IMR-90 (cell line): ENCODE results near the gene ZNF692. TPM values are rescaled to one million over a fixed set of nuclear protein-coding genes. Genes with fewer than 3 reads are reported as not detected.
A peak's percentile ranks its signal among the peaks of the same experiment; 100 is the strongest.

ENCODE experiments used
- ATAC-seq: fragments of 200-7000 bp; cut with Tn5 transposase; 2 replicates; pipeline ENCODE4 v1.9.1; 2020; ENCODE audit warnings: low read depth, mild to moderate bottlenecking, moderate library complexity
- BruUV-seq: library from RNA; stranded (reverse); fragments of 400-500 nt; replicated peaks from 2 replicates; lab custom pipeline; 2021; lab: Mats Ljungman, UMichigan
- CTCF ChIA-PET: fragments of 300-600 bp; formaldehyde crosslinking; extraction: SDS; loops from one replicate; lab custom pipeline; 2021; ENCODE audit warnings: antibody characterized with exemption; lab: Yijun Ruan, JAX
- POLR2A ChIA-PET: fragments of 300-600 bp; sonication (Branson Sonifier 250); formaldehyde crosslinking; loops from one replicate; lab custom pipeline; 2022; ENCODE audit warnings: antibody characterized with exemption; ENCODE audit not compliant: unreplicated experiment; lab: Charles Lee
- DNase-seq: peaks from one replicate; pipeline ENCODE4 v3.0.0; 2013
- H2AFZ ChIP-seq: replicated peaks from 2 replicates; pipeline ENCODE3; 2013; ENCODE audit warnings: low read length, mild to moderate bottlenecking; ENCODE audit not compliant: poor library complexity
- H2AK5ac ChIP-seq: 2 replicates; pipeline ENCODE4 v1.6.1; 2013; ENCODE audit warnings: low read depth, low read length, inconsistent platforms
- H2AK9ac ChIP-seq: replicated peaks from 2 replicates; pipeline ENCODE3; 2013; ENCODE audit warnings: mild to moderate bottlenecking, low read depth, low read length, moderate library complexity; ENCODE audit not compliant: poor library complexity
- H2BK120ac ChIP-seq: 2 replicates; pipeline ENCODE4 v1.6.1; 2013; ENCODE audit warnings: low read depth, low read length, inconsistent platforms
- H2BK15ac ChIP-seq: 3 replicates; pipeline ENCODE4 v1.6.1; 2013; ENCODE audit warnings: low read depth, low read length, inconsistent platforms
- H2BK20ac ChIP-seq: 2 replicates; pipeline ENCODE4 v1.6.1; 2013; ENCODE audit warnings: low read depth, mild to moderate bottlenecking, inconsistent platforms, low read length, moderate library complexity
- H2BK5ac ChIP-seq: 2 replicates; pipeline ENCODE4 v1.6.1; 2013; ENCODE audit warnings: mild to moderate bottlenecking, low read depth, low read length, inconsistent platforms; ENCODE audit not compliant: poor library complexity, severe bottlenecking
- H3K14ac ChIP-seq: replicated peaks from 2 replicates; pipeline ENCODE4 v1.6.1; 2013; ENCODE audit warnings: low read depth, low read length, inconsistent platforms
- H3K18ac ChIP-seq: 2 replicates; pipeline ENCODE4 v1.6.1; 2013; ENCODE audit warnings: low read depth, low read length, control low read depth
- H3K23ac ChIP-seq: 2 replicates; pipeline ENCODE4 v1.6.1; 2013; ENCODE audit warnings: low read depth, low read length, inconsistent platforms
- H3K27ac ChIP-seq: 2 replicates; pipeline ENCODE4 v1.5.1; 2013; ENCODE audit warnings: mild to moderate bottlenecking, control low read depth, low read length; ENCODE audit not compliant: insufficient read depth
- H3K27me3 ChIP-seq: 2 replicates; pipeline ENCODE4 v1.6.1; 2013; ENCODE audit warnings: low read length; ENCODE audit not compliant: control insufficient read depth, insufficient read depth
- H3K36me3 ChIP-seq: 2 replicates; pipeline ENCODE4 v1.6.1; 2013; ENCODE audit warnings: low read length, mixed read lengths; ENCODE audit not compliant: control insufficient read depth, insufficient read depth
- H3K4ac ChIP-seq: 2 replicates; pipeline ENCODE4 v1.6.1; 2013; ENCODE audit warnings: low read depth, low read length, inconsistent platforms
- H3K4me1 ChIP-seq: 2 replicates; pipeline ENCODE4 v1.6.1; 2013; ENCODE audit warnings: low read length, mixed read lengths; ENCODE audit not compliant: control insufficient read depth, insufficient read depth
- H3K4me2 ChIP-seq: 2 replicates; pipeline ENCODE4 v1.6.1; 2013; ENCODE audit warnings: low read depth, mild to moderate bottlenecking, control low read depth, low read length, moderate library complexity
- H3K4me3 ChIP-seq: 2 replicates; pipeline ENCODE4 v1.5.1; 2013; ENCODE audit warnings: low read depth, mild to moderate bottlenecking, control low read depth, low read length, moderate library complexity; ENCODE audit not compliant: insufficient read depth
- H3K56ac ChIP-seq: 2 replicates; pipeline ENCODE4 v1.6.1; 2013; ENCODE audit warnings: low read length, inconsistent platforms; ENCODE audit not compliant: insufficient read depth; ENCODE audit errors: extremely low read depth
- H3K79me1 ChIP-seq, 2 experiments: 2 replicates each; pipeline ENCODE4 v1.6.1; 2013; ENCODE audit warnings: low read length in 2 of 2, inconsistent platforms in 1 of 2, low read depth in 1 of 2
- H3K9ac ChIP-seq: 2 replicates; pipeline ENCODE4 v1.6.1; 2013; ENCODE audit warnings: low read depth, low read length, control low read depth
- H3K9me1 ChIP-seq: 2 replicates; pipeline ENCODE4 v1.6.1; 2013; ENCODE audit warnings: low read length, inconsistent platforms; ENCODE audit not compliant: insufficient read depth
- H3K9me3 ChIP-seq: 2 replicates; pipeline ENCODE4 v1.6.1; 2013; ENCODE audit warnings: low read length; ENCODE audit not compliant: control insufficient read depth, insufficient read depth
- H4K20me1 ChIP-seq: 2 replicates; pipeline ENCODE4 v1.6.1; 2013; ENCODE audit warnings: low read length, inconsistent platforms; ENCODE audit not compliant: insufficient read depth
- H4K5ac ChIP-seq: 2 replicates; pipeline ENCODE4 v1.6.1; 2013; ENCODE audit warnings: mild to moderate bottlenecking, low read depth, low read length, control low read depth
- H4K8ac ChIP-seq, 2 experiments: 2 replicates each; pipeline ENCODE4 v1.6.1; 2013; ENCODE audit warnings: low read depth in 2 of 2, low read length in 2 of 2, control low read depth in 1 of 2, inconsistent platforms in 1 of 2
- H4K91ac ChIP-seq: 2 replicates; pipeline ENCODE4 v1.6.1; 2013; ENCODE audit warnings: low read depth, low read length, inconsistent platforms; ENCODE audit not compliant: insufficient read depth
- BHLHE40 ChIP-seq: fragments of 150-350 bp; IDR thresholded peaks from 2 replicates; pipeline ENCODE4 v1.6.1; 2016; ENCODE audit warnings: mild to moderate bottlenecking, low read depth, low read length
- CEBPB ChIP-seq: IDR thresholded peaks from 2 replicates; pipeline ENCODE4 v1.6.1; 2012; ENCODE audit warnings: low read depth, low read length, improper control_type of control experiment
- CHD1 ChIP-seq: IDR thresholded peaks from 2 replicates; pipeline ENCODE4 v1.6.1; 2012; ENCODE audit warnings: low read depth, low read length, improper control_type of control experiment
- CTCF ChIP-seq: conservative IDR thresholded peaks from 2 replicates; pipeline ENCODE4 v1.5.1; 2012; ENCODE audit warnings: mild to moderate bottlenecking, low read depth, low read length, improper control_type of control experiment
- ELK1 ChIP-seq: fragments of 150-350 bp; IDR thresholded peaks from 2 replicates; pipeline ENCODE4 v1.6.1; 2016; ENCODE audit warnings: low read depth, mild to moderate bottlenecking, low read length, moderate library complexity, borderline replicate concordance
- MAFK ChIP-seq: IDR thresholded peaks from 2 replicates; pipeline ENCODE4 v1.6.1; 2012; ENCODE audit warnings: low read depth, low read length, improper control_type of control experiment
- MXI1 ChIP-seq: IDR thresholded peaks from 2 replicates; pipeline ENCODE4 v1.6.1; 2012; ENCODE audit warnings: low read depth, mild to moderate bottlenecking, low read length, moderate library complexity, borderline replicate concordance
- NFE2L2 ChIP-seq: fragments of 150-350 bp; IDR thresholded peaks from 2 replicates; pipeline ENCODE4 v1.6.1; 2016; ENCODE audit warnings: low read depth, mild to moderate bottlenecking, low read length
- RAD21 ChIP-seq: IDR thresholded peaks from 2 replicates; pipeline ENCODE4 v1.6.1; 2012; ENCODE audit warnings: low read length, improper control_type of control experiment
- RCOR1 ChIP-seq: IDR thresholded peaks from 2 replicates; pipeline ENCODE4 v1.6.1; 2012; ENCODE audit warnings: mild to moderate bottlenecking, low read length, improper control_type of control experiment; ENCODE audit not compliant: insufficient replicate concordance
- RFX5 ChIP-seq: IDR thresholded peaks from 2 replicates; pipeline ENCODE4 v1.8.0; 2012; ENCODE audit warnings: low read depth, mild to moderate bottlenecking, low read length, moderate library complexity
- SMC3 ChIP-seq: fragments of 150-350 bp; IDR thresholded peaks from 2 replicates; pipeline ENCODE4 v1.6.1; 2016; ENCODE audit warnings: low read depth, mild to moderate bottlenecking, antibody characterized with exemption, low read length, moderate library complexity
- WGBS, 2 experiments: methylation state at CpG; one replicate each; pipeline versions ENCODE4 v1.1.5 to v1.1.7; 2013; ENCODE audit warnings: missing lambda C conversion rate in 2 of 2; ENCODE audit not compliant: insufficient read length in 1 of 2; ENCODE audit errors: extremely low coverage in 2 of 2; 5-methylcytosine and 5-hydroxymethylcytosine counted together
- dilution Hi-C: fragments of 300-500 bp; cut with HindIII; formaldehyde crosslinking; loops from one replicate; pipeline ENCODE4 v1.14.3; 2018; ENCODE audit warnings: low sequenced_read_pairs; ENCODE audit not compliant: unreplicated experiment
- in situ Hi-C: fragments of 300-500 bp; cut with MboI; formaldehyde crosslinking; loops from 3 replicates; pipeline ENCODE4 v1.14.3; 2019; ENCODE audit warnings: low sequenced_read_pairs, inconsistent platforms, mixed read lengths
- intact Hi-C: fragments of 100-400 bp; cut with micrococcal nuclease; formaldehyde crosslinking; loops from 2 replicates; pipeline ENCODE4 v1.10.0; 2022
- polyA plus RNA-seq, 3 experiments: library from polyadenylated mRNA; depleted of rRNA; stranded (reverse); fragments of >200 nt; gene quantifications; 2 replicates each; pipeline ENCODE4 v1.2.3, GENCODE V29; 2012; ENCODE audit warnings: low replicate concordance in 1 of 3
- total RNA-seq: library from RNA; depleted of rRNA; stranded (reverse); fragments of >200 nt; gene quantifications from 2 replicates; pipeline ENCODE4 v1.2.3, GENCODE V29; 2012

The ZNF692 gene
- total and polyA plus RNA-seq, 2 of the 4 experiments (the other 2 are of a cell fraction), result 7.3 to 50.4 TPM

- DNase-seq (no peak), ATAC-seq (no peak)
- intact Hi-C loops (loop anchor here (5.0 kb wide), 1 partner anchor 1418 kb away; no protein-coding TSS in a partner anchor), dilution Hi-C loops (no loop called here), in situ Hi-C loops (no loop called here)
- no peaks in the 10 kb centered on the region for H3K9me3 ChIP-seq
- H4K8ac ChIP-seq, result no peak overlapping the region
- H3K18ac ChIP-seq, result no peak overlapping the region
- H2BK20ac ChIP-seq, result no peak overlapping the region
- H3K56ac ChIP-seq, result no peak overlapping the region
- no peak overlapping the region for H3K4ac ChIP-seq
- no peak overlapping the region for H3K4me2 ChIP-seq
- H3K4me1 ChIP-seq, result peaks cover 3% of the 10 kb centered on the region; the same call in 1 of the 2 replicates
- peaks cover 30% of the 10 kb centered on the region for H3K36me3 ChIP-seq
- H2BK120ac ChIP-seq, result no peak overlapping the region
- WGBS, 2 experiments, result 40% methylated on average over 1 of the region's 10 CpGs; no CpG with 5 or more reads in 1 of the 2 experiments
- H3K4me3 ChIP-seq, result no peak overlapping the region
- H4K5ac ChIP-seq, result no peak overlapping the region
- H3K79me1 ChIP-seq, result peaks cover 5 to 29% of the 10 kb centered on the region in 2 experiments; a peak in 3 of 4 replicates
- H3K9me1 ChIP-seq, result peaks cover 14% of the 10 kb centered on the region; the same call in 1 of the 2 replicates
- no peak overlapping the region for H4K91ac ChIP-seq
- no peaks in the 10 kb centered on the region for H3K27me3 ChIP-seq
- H3K9ac ChIP-seq, result no peak overlapping the region
- TF ChIP-seq RAD21 (no peak), CEBPB (no peak), NFE2L2 (no peak), BHLHE40 (no peak), MXI1 (no peak), ELK1 (no peak), SMC3 (no peak), RFX5 (no peak), MAFK (no peak), RCOR1 (no peak), CHD1 (no peak), CTCF (no peak)
- H3K14ac ChIP-seq, result no peak overlapping the region
- no peak overlapping the region for H2AK5ac ChIP-seq
- no peak overlapping the region for H3K27ac ChIP-seq
- ChIA-PET CTCF (no interaction called here), POLR2A (interaction anchor here (1.1 kb wide), 1 partner anchor 12 kb away, joined by 3 read pairs; no protein-coding TSS in a partner anchor)
- peaks cover 12% of the 10 kb centered on the region for H4K20me1 ChIP-seq
- H2AK9ac ChIP-seq, result peak overlapping the region; percentile 46
- no TSS peak for BruUV-seq
- H2BK5ac ChIP-seq, result no peak overlapping the region
- H2BK15ac ChIP-seq, result no peak overlapping the region
- H3K23ac ChIP-seq, result no peak overlapping the region
- no peak overlapping the region for H2AFZ ChIP-seq
Observed at GRCh38 chr1:248810000-248810726, 48.7 kb downstream of the ZNF692 start.
